ENCODE measurements around the gene ZMYND12.
A peak's percentile ranks its signal among the peaks of the same experiment; 100 is the strongest.

ZMYND12 gene

GRCh38 chr1:42427240-42427639 is 28.6 kb downstream of the ZMYND12 start:
- Mint-ChIP-seq H3K9me3 (no peaks in the 10 kb centered on the region), H3K36me3 (ENCODE audit: low read depth) (no peaks in the 10 kb centered on the region), H3K4me1 (no peaks in the 10 kb centered on the region), H3K27me3 (no peaks in the 10 kb centered on the region), H3K4me3 (no peak overlapping the region), H3K27ac (no peak overlapping the region)
- ATAC-seq, result no peak
- no peak for DNase-seq

- H3K9me3 Mint-ChIP-seq, result no peaks in the 10 kb centered on the region
Observed at GRCh38 chr1:42424201-42424600, 31.6 kb downstream of the ZMYND12 start.

GRCh38 chr1:42423681-42424080 is 32.1 kb downstream of the ZMYND12 start:
- Mint-ChIP-seq H3K9me3 (no peaks in the 10 kb centered on the region), H3K27me3 (no peaks in the 10 kb centered on the region), H3K27ac (no peak overlapping the region), H3K36me3 (ENCODE audit: low read depth) (no peaks in the 10 kb centered on the region), H3K4me3 (no peak overlapping the region), H3K4me1 (no peaks in the 10 kb centered on the region)
- DNase-seq (no peak), ATAC-seq (no peak)

More at GRCh38 chr1:42424201-42424600, 31.6 kb downstream of the ZMYND12 start:
- no peaks in the 10 kb centered on the region for H3K27me3 Mint-ChIP-seq
- H3K36me3 Mint-ChIP-seq (ENCODE audit: low read depth), result no peaks in the 10 kb centered on the region
- H3K27ac Mint-ChIP-seq, result no peak overlapping the region
- H3K4me1 Mint-ChIP-seq, result no peaks in the 10 kb centered on the region
- DNase-seq (no peak), ATAC-seq (no peak)
- H3K4me3 Mint-ChIP-seq, result no peak overlapping the region

- Mint-ChIP-seq H3K27me3 (no peaks in the 10 kb centered on the region), H3K36me3 (ENCODE audit: low read depth) (no peaks in the 10 kb centered on the region), H3K4me3 (no peak overlapping the region), H3K4me1 (no peaks in the 10 kb centered on the region), H3K9me3 (no peaks in the 10 kb centered on the region), H3K27ac (no peak overlapping the region)
- DNase-seq, result no peak
- ATAC-seq, result no peak
Observed at GRCh38 chr1:42422737-42423136, 33.1 kb downstream of the ZMYND12 start.

- DNase-seq, result no peak
- H3K27me3 Mint-ChIP-seq, result no peaks in the 10 kb centered on the region
- H3K27ac Mint-ChIP-seq, result no peak overlapping the region
- no peaks in the 10 kb centered on the region for H3K4me1 Mint-ChIP-seq
- no peak for ATAC-seq
- H3K36me3 Mint-ChIP-seq (ENCODE audit: low read depth), result no peaks in the 10 kb centered on the region
- H3K4me3 Mint-ChIP-seq, result no peak overlapping the region
- H3K9me3 Mint-ChIP-seq, result no peaks in the 10 kb centered on the region
Observed at GRCh38 chr1:42420911-42421585, 34.8 kb downstream of the ZMYND12 start.

- Mint-ChIP-seq H3K4me3 (no peak overlapping the region), H3K9me3 (no peaks in the 10 kb centered on the region), H3K27ac (no peak overlapping the region), H3K36me3 (ENCODE audit: low read depth) (no peaks in the 10 kb centered on the region), H3K4me1 (no peaks in the 10 kb centered on the region), H3K27me3 (no peaks in the 10 kb centered on the region)
- no peak for DNase-seq
- no peak for ATAC-seq
Observed at GRCh38 chr1:42420121-42420520, 35.7 kb downstream of the ZMYND12 start.

- Mint-ChIP-seq H3K9me3 (no peaks in the 10 kb centered on the region), H3K4me3 (no peak overlapping the region), H3K27ac (no peak overlapping the region), H3K36me3 (ENCODE audit: low read depth) (no peaks in the 10 kb centered on the region), H3K27me3 (no peaks in the 10 kb centered on the region), H3K4me1 (no peaks in the 10 kb centered on the region)
- no peak for ATAC-seq
- DNase-seq, result no peak
Observed at GRCh38 chr1:42419126-42419821, 36.5 kb downstream of the ZMYND12 start.

GRCh38 chr1:42418516-42418915 is 37.3 kb downstream of the ZMYND12 start:
- Mint-ChIP-seq H3K4me1 (no peaks in the 10 kb centered on the region), H3K27ac (no peak overlapping the region), H3K36me3 (ENCODE audit: low read depth) (no peaks in the 10 kb centered on the region), H3K27me3 (no peaks in the 10 kb centered on the region), H3K4me3 (no peak overlapping the region), H3K9me3 (no peaks in the 10 kb centered on the region)
- ATAC-seq (no peak), DNase-seq (no peak)

- no peaks in the 10 kb centered on the region for H3K36me3 Mint-ChIP-seq (ENCODE audit: low read depth)
- H3K4me1 Mint-ChIP-seq, result no peaks in the 10 kb centered on the region
- H3K27ac Mint-ChIP-seq, result no peak overlapping the region
- H3K4me3 Mint-ChIP-seq, result no peak overlapping the region
- DNase-seq (no peak), ATAC-seq (no peak)
- H3K27me3 Mint-ChIP-seq, result no peaks in the 10 kb centered on the region
- H3K9me3 Mint-ChIP-seq, result no peaks in the 10 kb centered on the region
Observed at GRCh38 chr1:42417166-42417565, 38.7 kb downstream of the ZMYND12 start.

GRCh38 chr1:42414551-42415496 is 41.0 kb downstream of the ZMYND12 start:
- ATAC-seq, result no peak
- DNase-seq, result no peak
- no peaks in the 10 kb centered on the region for H3K36me3 Mint-ChIP-seq (ENCODE audit: low read depth)
- H3K27me3 Mint-ChIP-seq, result no peaks in the 10 kb centered on the region
- no peak overlapping the region for H3K4me3 Mint-ChIP-seq
- H3K27ac Mint-ChIP-seq, result no peak overlapping the region
- no peaks in the 10 kb centered on the region for H3K4me1 Mint-ChIP-seq
- H3K9me3 Mint-ChIP-seq, result no peaks in the 10 kb centered on the region

- DNase-seq, result no peak
- Mint-ChIP-seq H3K4me3 (no peak overlapping the region), H3K27me3 (no peaks in the 10 kb centered on the region), H3K9me3 (no peaks in the 10 kb centered on the region), H3K4me1 (no peaks in the 10 kb centered on the region), H3K27ac (no peak overlapping the region), H3K36me3 (ENCODE audit: low read depth) (no peaks in the 10 kb centered on the region)
- no peak for ATAC-seq
Observed at GRCh38 chr1:42403880-42404400, 51.9 kb downstream of the ZMYND12 start.

- H3K4me1 Mint-ChIP-seq, result no peaks in the 10 kb centered on the region
- H3K4me3 Mint-ChIP-seq, result no peak overlapping the region
- H3K9me3 Mint-ChIP-seq, result no peaks in the 10 kb centered on the region
- no peak overlapping the region for H3K27ac Mint-ChIP-seq
- no peaks in the 10 kb centered on the region for H3K36me3 Mint-ChIP-seq (ENCODE audit: low read depth)
- H3K27me3 Mint-ChIP-seq, result no peaks in the 10 kb centered on the region
- DNase-seq (no peak), ATAC-seq (no peak)
Observed at GRCh38 chr1:42399315-42400100, 56.3 kb downstream of the ZMYND12 start.

- Mint-ChIP-seq H3K4me1 (peaks cover 7% of the 10 kb centered on the region), H3K27ac (no peak overlapping the region), H3K4me3 (no peak overlapping the region), H3K9me3 (no peaks in the 10 kb centered on the region), H3K27me3 (peaks cover 3% of the 10 kb centered on the region), H3K36me3 (ENCODE audit: low read depth) (no peaks in the 10 kb centered on the region)
- ATAC-seq, result peak; percentile 82
- DNase-seq, result no peak
Observed at GRCh38 chr1:42392967-42393848, 62.6 kb downstream of the ZMYND12 start.

Data from activated naive CD8-positive, alpha-beta T cell treated with anti-CD3 and anti-CD28 coated beads, Interleukin-2, amount 50 U/mL, for 24 hours (primary cell).